Measurements from ENCODE around the gene TSPEAR. TPM values are rescaled to one million over a fixed set of nuclear protein-coding genes. Genes with fewer than 3 reads are reported as not detected.

TSPEAR gene
- total RNA-seq, 1 experiment from 2014 or later = 2.1 TPM

GRCh38 chr21:44567481-44568171, 143.7 kb downstream of the TSPEAR start:
- H3K27ac Mint-ChIP-seq = no peak overlapping the region
- CTCF ChIA-PET = interaction anchor here (1.2 kb wide), 1 partner anchor 225 kb away, joined by 3 read pairs; no protein-coding TSS in a partner anchor
- peaks cover 6% of the 10 kb centered on the region for H3K27me3 Mint-ChIP-seq (ENCODE audit: low read depth)
- H3K9me3 Mint-ChIP-seq = peaks cover 23% of the 10 kb centered on the region
- ATAC-seq (no peak), DNase-seq (ENCODE audit: low spot score) (no peak)
- no peaks in the 10 kb centered on the region for H3K4me1 Mint-ChIP-seq
- POLR2A ChIA-PET = no interaction called here
- H3K36me3 Mint-ChIP-seq = peaks cover 17% of the 10 kb centered on the region
- no peak for TF ChIP-seq GRHL2 (CRISPR knock-in tag; IDR thresholded peaks at IDR 0.05; ENCODE audit: insufficient replicate concordance, severe bottlenecking)
- TF ChIP-seq CTCF (IDR thresholded peaks at IDR 0.05) = no peak
- TF ChIP-seq, protein P1, sequence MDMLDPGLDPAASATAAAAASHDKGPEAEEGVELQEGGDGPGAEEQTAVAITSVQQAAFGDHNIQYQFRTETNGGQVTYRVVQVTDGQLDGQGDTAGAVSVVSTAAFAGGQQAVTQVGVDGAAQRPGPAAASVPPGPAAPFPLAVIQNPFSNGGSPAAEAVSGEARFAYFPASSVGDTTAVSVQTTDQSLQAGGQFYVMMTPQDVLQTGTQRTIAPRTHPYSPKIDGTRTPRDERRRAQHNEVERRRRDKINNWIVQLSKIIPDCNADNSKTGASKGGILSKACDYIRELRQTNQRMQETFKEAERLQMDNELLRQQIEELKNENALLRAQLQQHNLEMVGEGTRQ (CRISPR knock-in tag; IDR thresholded peaks at IDR 0.05) = no peak
- no peak for TF ChIP-seq NFATC4 (CRISPR knock-in tag; IDR thresholded peaks at IDR 0.05)
- TF ChIP-seq ZNF263 (CRISPR knock-in tag; IDR thresholded peaks at IDR 0.05; ENCODE audit: low read depth) = no peak
- no peak for TF ChIP-seq NFYB (CRISPR knock-in tag; conservative IDR thresholded peaks at IDR 0.05; ENCODE audit: low read depth)
- TF ChIP-seq CBFB (CRISPR knock-in tag; IDR thresholded peaks at IDR 0.05; ENCODE audit: low read depth) = no peak
- no peak for TF ChIP-seq ZNF219 (CRISPR knock-in tag; IDR thresholded peaks at IDR 0.05; ENCODE audit: borderline replicate concordance)
- TF ChIP-seq FOXJ3 (CRISPR knock-in tag; IDR thresholded peaks at IDR 0.05; ENCODE audit: borderline replicate concordance) = no peak
- no peak for TF ChIP-seq ZMAT4 (CRISPR knock-in tag; IDR thresholded peaks at IDR 0.05)
- TF ChIP-seq SMAD3 (CRISPR knock-in tag; IDR thresholded peaks at IDR 0.05; ENCODE audit: borderline replicate concordance) = no peak
- TF ChIP-seq, protein P2, sequence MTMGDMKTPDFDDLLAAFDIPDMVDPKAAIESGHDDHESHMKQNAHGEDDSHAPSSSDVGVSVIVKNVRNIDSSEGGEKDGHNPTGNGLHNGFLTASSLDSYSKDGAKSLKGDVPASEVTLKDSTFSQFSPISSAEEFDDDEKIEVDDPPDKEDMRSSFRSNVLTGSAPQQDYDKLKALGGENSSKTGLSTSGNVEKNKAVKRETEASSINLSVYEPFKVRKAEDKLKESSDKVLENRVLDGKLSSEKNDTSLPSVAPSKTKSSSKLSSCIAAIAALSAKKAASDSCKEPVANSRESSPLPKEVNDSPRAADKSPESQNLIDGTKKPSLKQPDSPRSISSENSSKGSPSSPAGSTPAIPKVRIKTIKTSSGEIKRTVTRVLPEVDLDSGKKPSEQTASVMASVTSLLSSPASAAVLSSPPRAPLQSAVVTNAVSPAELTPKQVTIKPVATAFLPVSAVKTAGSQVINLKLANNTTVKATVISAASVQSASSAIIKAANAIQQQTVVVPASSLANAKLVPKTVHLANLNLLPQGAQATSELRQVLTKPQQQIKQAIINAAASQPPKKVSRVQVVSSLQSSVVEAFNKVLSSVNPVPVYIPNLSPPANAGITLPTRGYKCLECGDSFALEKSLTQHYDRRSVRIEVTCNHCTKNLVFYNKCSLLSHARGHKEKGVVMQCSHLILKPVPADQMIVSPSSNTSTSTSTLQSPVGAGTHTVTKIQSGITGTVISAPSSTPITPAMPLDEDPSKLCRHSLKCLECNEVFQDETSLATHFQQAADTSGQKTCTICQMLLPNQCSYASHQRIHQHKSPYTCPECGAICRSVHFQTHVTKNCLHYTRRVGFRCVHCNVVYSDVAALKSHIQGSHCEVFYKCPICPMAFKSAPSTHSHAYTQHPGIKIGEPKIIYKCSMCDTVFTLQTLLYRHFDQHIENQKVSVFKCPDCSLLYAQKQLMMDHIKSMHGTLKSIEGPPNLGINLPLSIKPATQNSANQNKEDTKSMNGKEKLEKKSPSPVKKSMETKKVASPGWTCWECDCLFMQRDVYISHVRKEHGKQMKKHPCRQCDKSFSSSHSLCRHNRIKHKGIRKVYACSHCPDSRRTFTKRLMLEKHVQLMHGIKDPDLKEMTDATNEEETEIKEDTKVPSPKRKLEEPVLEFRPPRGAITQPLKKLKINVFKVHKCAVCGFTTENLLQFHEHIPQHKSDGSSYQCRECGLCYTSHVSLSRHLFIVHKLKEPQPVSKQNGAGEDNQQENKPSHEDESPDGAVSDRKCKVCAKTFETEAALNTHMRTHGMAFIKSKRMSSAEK (CRISPR knock-in tag; IDR thresholded peaks at IDR 0.05; ENCODE audit: borderline replicate concordance) = no peak
- no peak overlapping the region for H3K4me3 Mint-ChIP-seq

DNA sequence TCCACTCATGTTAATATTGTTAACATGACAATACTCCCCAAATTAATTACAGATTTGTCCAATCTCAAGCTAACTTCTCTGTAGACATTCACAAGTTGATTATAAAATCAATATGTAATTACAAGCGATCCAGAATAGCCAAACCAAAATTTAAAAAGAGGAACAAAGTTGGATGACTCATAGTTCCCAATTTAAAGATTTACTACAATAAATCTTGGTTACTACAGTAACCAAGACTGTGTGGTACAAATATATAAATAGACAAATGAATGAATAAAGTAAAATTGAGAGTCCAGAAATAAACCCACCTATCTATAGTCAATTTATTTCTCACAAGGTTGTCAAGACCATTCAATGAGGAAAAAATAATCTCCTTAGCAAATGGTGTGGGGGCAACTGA, 145.0 kb downstream of the TSPEAR start:
- peaks cover 11% of the 10 kb centered on the region for H3K36me3 Mint-ChIP-seq
- peaks cover 18% of the 10 kb centered on the region for H3K9me3 Mint-ChIP-seq
- TF ChIP-seq, protein P3, sequence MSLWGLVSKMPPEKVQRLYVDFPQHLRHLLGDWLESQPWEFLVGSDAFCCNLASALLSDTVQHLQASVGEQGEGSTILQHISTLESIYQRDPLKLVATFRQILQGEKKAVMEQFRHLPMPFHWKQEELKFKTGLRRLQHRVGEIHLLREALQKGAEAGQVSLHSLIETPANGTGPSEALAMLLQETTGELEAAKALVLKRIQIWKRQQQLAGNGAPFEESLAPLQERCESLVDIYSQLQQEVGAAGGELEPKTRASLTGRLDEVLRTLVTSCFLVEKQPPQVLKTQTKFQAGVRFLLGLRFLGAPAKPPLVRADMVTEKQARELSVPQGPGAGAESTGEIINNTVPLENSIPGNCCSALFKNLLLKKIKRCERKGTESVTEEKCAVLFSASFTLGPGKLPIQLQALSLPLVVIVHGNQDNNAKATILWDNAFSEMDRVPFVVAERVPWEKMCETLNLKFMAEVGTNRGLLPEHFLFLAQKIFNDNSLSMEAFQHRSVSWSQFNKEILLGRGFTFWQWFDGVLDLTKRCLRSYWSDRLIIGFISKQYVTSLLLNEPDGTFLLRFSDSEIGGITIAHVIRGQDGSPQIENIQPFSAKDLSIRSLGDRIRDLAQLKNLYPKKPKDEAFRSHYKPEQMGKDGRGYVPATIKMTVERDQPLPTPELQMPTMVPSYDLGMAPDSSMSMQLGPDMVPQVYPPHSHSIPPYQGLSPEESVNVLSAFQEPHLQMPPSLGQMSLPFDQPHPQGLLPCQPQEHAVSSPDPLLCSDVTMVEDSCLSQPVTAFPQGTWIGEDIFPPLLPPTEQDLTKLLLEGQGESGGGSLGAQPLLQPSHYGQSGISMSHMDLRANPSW (CRISPR knock-in tag; conservative IDR thresholded peaks at IDR 0.05; ENCODE audit: low read depth) = no peak
- TF ChIP-seq OVOL2 (CRISPR knock-in tag; IDR thresholded peaks at IDR 0.05; ENCODE audit: borderline replicate concordance) (no peak), SP1 (CRISPR knock-in tag; conservative IDR thresholded peaks at IDR 0.05) (no peak), ZNF263 (CRISPR knock-in tag; IDR thresholded peaks at IDR 0.05; ENCODE audit: low read depth) (no peak)
- POLR2A ChIA-PET = no interaction called here
- CTCF ChIA-PET = interaction anchor here (1.5 kb wide), 1 partner anchor 227 kb away, joined by 3 read pairs; no protein-coding TSS in a partner anchor
- ATAC-seq = no peak
- DNase-seq (ENCODE audit: low spot score) = no peak
- no peak overlapping the region for H3K27ac Mint-ChIP-seq
- peaks cover 2% of the 10 kb centered on the region; the same call in 1 of the 2 replicates for H3K27me3 Mint-ChIP-seq (ENCODE audit: low read depth)
- no peaks in the 10 kb centered on the region for H3K4me1 Mint-ChIP-seq
- no peak overlapping the region for H3K4me3 Mint-ChIP-seq
